OCI-LY7 (cell line): ENCODE results near the gene CAMK4. TPM values are rescaled to one million over a fixed set of nuclear protein-coding genes. Genes with fewer than 3 reads are reported as not detected.

Experiments
- BruUV-seq: library from RNA; stranded (reverse); fragments of 400-500 nt; replicated peaks from 2 replicates; lab custom pipeline; 2021; lab: Mats Ljungman, UMichigan
- CTCF ChIA-PET: fragments of 300-600 bp; sonication (Branson Sonifier 250); formaldehyde crosslinking; loops from one replicate; lab custom pipeline; 2022; ENCODE audit warnings: antibody characterized with exemption; ENCODE audit not compliant: unreplicated experiment; lab: Charles Lee
- POLR2A ChIA-PET: fragments of 300-600 bp; sonication (Branson Sonifier 250); formaldehyde crosslinking; loops from one replicate; lab custom pipeline; 2022; ENCODE audit warnings: antibody characterized with exemption; lab: Charles Lee
- DNase-seq: peaks from one replicate; pipeline ENCODE4 v3.0.0-alpha.2; 2015; ENCODE audit warnings: low spot score
- H2AFZ ChIP-seq: fragments of 200-600 bp; sonication (generic), shearing (Covaris generic); 2 replicates; pipeline ENCODE4 v1.6.1; 2014; ENCODE audit warnings: mild to moderate bottlenecking, antibody characterized with exemption, low read length, moderate library complexity
- H3K27ac ChIP-seq: fragments of 200-600 bp; sonication (generic); 2 replicates; pipeline ENCODE4 v1.5.1; 2014; ENCODE audit warnings: mixed run types, low read depth, mild to moderate bottlenecking, moderate library complexity, low read length, inconsistent platforms; ENCODE audit not compliant: poor library complexity, severe bottlenecking
- H3K36me3 ChIP-seq: fragments of 200-600 bp; sonication (generic); 2 replicates; pipeline ENCODE4 v1.6.1; 2014; ENCODE audit warnings: mild to moderate bottlenecking, antibody characterized with exemption, low read length, moderate library complexity, mixed read lengths; ENCODE audit not compliant: insufficient read depth
- H3K4me1 ChIP-seq: fragments of 200-600 bp; sonication (generic); 2 replicates; pipeline ENCODE4 v1.5.1; 2014; ENCODE audit warnings: mild to moderate bottlenecking, low read length; ENCODE audit not compliant: insufficient read depth, poor library complexity, severe bottlenecking
- H3K4me2 ChIP-seq: fragments of 200-600 bp; sonication (generic); 2 replicates; pipeline ENCODE4 v1.6.1; 2014; ENCODE audit warnings: mild to moderate bottlenecking, low read length
- H3K4me3 ChIP-seq: fragments of 200-600 bp; sonication (generic); 2 replicates; pipeline ENCODE4 v1.5.1; 2014; ENCODE audit warnings: mild to moderate bottlenecking, low read depth, low read length; ENCODE audit not compliant: poor library complexity, severe bottlenecking
- H3K79me2 ChIP-seq: fragments of 200-600 bp; sonication (generic); 2 replicates; pipeline ENCODE4 v1.6.1; 2016; ENCODE audit warnings: low read depth, mild to moderate bottlenecking, low read length, moderate library complexity, mixed read lengths; ENCODE audit not compliant: insufficient read depth
- H3K9me2 ChIP-seq: fragments of 200-600 bp; sonication (generic); 2 replicates; pipeline ENCODE4 v1.6.1; 2016; ENCODE audit warnings: mild to moderate bottlenecking, low read length, mixed read lengths; ENCODE audit not compliant: insufficient read depth
- H3K9me3 ChIP-seq: fragments of 200-600 bp; sonication (generic); 2 replicates; pipeline ENCODE4 v1.6.1; 2014; ENCODE audit warnings: mild to moderate bottlenecking, mixed run types, low read length, mixed read lengths
- H4K20me1 ChIP-seq: fragments of 200-600 bp; sonication (generic); 2 replicates; pipeline ENCODE4 v1.6.1; 2014; ENCODE audit warnings: mild to moderate bottlenecking, antibody characterized with exemption, low read length, moderate library complexity, mixed read lengths; ENCODE audit not compliant: insufficient read depth
- EZH2phosphoT487 ChIP-seq: fragments of 200-600 bp; sonication (generic); IDR thresholded peaks from 2 replicates; pipeline ENCODE4 v1.6.1; 2018; ENCODE audit warnings: low read depth, borderline replicate concordance, mild to moderate bottlenecking, mixed run types, antibody characterized with exemption, low read length, moderate library complexity, mixed read lengths
- intact Hi-C: fragments of 100-400 bp; cut with micrococcal nuclease; formaldehyde crosslinking; loops from one replicate; pipeline ENCODE4 v1.10.0; 2022; ENCODE audit not compliant: unreplicated experiment
- total RNA-seq, 2 experiments: library from RNA; depleted of rRNA in 1 of 2; stranded (reverse); fragments of >200 nt in 1 of 2; shearing (Covaris generic) in 1 of 2; gene quantifications; 2 replicates each; pipeline ENCODE4 v1.2.3, GENCODE V29; 2014 to 2022
- TF ChIP-seq, protein P1 (sequence below): fragments of 200-600 bp; sonication (generic); conservative IDR thresholded peaks from 2 replicates; pipeline ENCODE4 v1.5.1; 2014; ENCODE audit warnings: mild to moderate bottlenecking, antibody characterized with exemption, low read length, moderate library complexity, mixed read lengths

CAMK4 gene
- total RNA-seq, 2 experiments from 2014 or later, result 25.4 to 40.2 TPM

- Histone ChIP-seq H3K36me3 (no peaks in the 10 kb centered on the region), H2AFZ (no peak overlapping the region), H3K4me1 (peaks cover 73% of the 10 kb centered on the region), H3K9me3 (no peaks in the 10 kb centered on the region), H3K9me2 (no peaks in the 10 kb centered on the region), H3K27ac (no peak overlapping the region), H3K4me2 (peak overlapping the region; percentile 14; the same call in 1 of the 2 replicates), H4K20me1 (no peaks in the 10 kb centered on the region), H3K79me2 (peaks cover 63% of the 10 kb centered on the region; the same call in 1 of the 2 replicates), H3K4me3 (no peak overlapping the region)
- no TSS peak for BruUV-seq
- ChIA-PET POLR2A (interaction anchor here (1.2 to 1.3 kb wide), 2 partner anchors 9 to 21 kb away, joined by 4 read pairs; no protein-coding TSS in a partner anchor), CTCF (no interaction called here)
- TF ChIP-seq, protein P1, sequence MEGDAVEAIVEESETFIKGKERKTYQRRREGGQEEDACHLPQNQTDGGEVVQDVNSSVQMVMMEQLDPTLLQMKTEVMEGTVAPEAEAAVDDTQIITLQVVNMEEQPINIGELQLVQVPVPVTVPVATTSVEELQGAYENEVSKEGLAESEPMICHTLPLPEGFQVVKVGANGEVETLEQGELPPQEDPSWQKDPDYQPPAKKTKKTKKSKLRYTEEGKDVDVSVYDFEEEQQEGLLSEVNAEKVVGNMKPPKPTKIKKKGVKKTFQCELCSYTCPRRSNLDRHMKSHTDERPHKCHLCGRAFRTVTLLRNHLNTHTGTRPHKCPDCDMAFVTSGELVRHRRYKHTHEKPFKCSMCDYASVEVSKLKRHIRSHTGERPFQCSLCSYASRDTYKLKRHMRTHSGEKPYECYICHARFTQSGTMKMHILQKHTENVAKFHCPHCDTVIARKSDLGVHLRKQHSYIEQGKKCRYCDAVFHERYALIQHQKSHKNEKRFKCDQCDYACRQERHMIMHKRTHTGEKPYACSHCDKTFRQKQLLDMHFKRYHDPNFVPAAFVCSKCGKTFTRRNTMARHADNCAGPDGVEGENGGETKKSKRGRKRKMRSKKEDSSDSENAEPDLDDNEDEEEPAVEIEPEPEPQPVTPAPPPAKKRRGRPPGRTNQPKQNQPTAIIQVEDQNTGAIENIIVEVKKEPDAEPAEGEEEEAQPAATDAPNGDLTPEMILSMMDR, result no peak
- TF ChIP-seq EZH2phosphoT487, result no peak
- intact Hi-C loops, result no loop called here
- DNase-seq, result no peak
Observed at GRCh38 chr5:111232311-111233051, 8.3 kb downstream of the CAMK4 start.

DNA sequence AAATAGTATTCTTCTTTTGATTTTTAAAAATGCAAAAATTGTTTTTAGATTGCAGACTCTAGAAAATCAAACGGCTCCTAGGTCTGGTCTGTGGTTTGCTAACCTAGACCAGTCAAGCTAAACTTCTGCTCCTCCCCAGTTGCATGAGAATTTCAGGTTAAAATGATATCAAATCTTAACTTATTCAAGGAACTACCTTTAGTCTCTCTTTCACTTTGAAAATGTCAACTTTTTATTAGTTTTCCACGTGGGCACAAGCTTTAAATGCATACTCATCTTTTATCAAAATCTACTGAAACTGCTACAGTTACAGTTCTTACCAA, 8.8 kb downstream of the CAMK4 start:
- Histone ChIP-seq H3K4me3 (no peak overlapping the region), H3K4me1 (peaks cover 70% of the 10 kb centered on the region), H3K79me2 (peaks cover 57% of the 10 kb centered on the region; the same call in 1 of the 2 replicates), H4K20me1 (no peaks in the 10 kb centered on the region), H3K4me2 (peak overlapping the region; percentile 14; the same call in 1 of the 2 replicates), H3K9me2 (no peaks in the 10 kb centered on the region), H2AFZ (no peak overlapping the region), H3K27ac (no peak overlapping the region), H3K9me3 (no peaks in the 10 kb centered on the region), H3K36me3 (no peaks in the 10 kb centered on the region)
- intact Hi-C loops, result no loop called here
- no TSS peak for BruUV-seq
- TF ChIP-seq, protein P1, result no peak
- TF ChIP-seq EZH2phosphoT487, result no peak
- CTCF ChIA-PET, result no interaction called here
- POLR2A ChIA-PET, result interaction anchor here (1.2 to 1.3 kb wide), 2 partner anchors 10 to 20 kb away, joined by 4 read pairs; no protein-coding TSS in a partner anchor
- no peak for DNase-seq

GRCh38 chr5:111234125-111234524, 9.9 kb downstream of the CAMK4 start:
- H3K4me1 ChIP-seq, result peaks cover 59% of the 10 kb centered on the region
- DNase-seq, result peak; percentile 37
- peak overlapping the region; percentile 43; the same call in 1 of the 2 replicates for H3K4me2 ChIP-seq
- ChIA-PET CTCF (no interaction called here), POLR2A (interaction anchor here (1.2 to 4.3 kb wide), 3 partner anchors 10 to 20 kb away, joined by 4 to 18 read pairs (median 9); partner anchors contain the start of gene CAMK4)
- TF ChIP-seq EZH2phosphoT487, result no peak
- TF ChIP-seq, protein P1, result no peak
- no peak overlapping the region for H2AFZ ChIP-seq
- H3K9me2 ChIP-seq, result no peaks in the 10 kb centered on the region
- no peaks in the 10 kb centered on the region for H3K9me3 ChIP-seq
- intact Hi-C loops, result no loop called here
- no peak overlapping the region for H3K4me3 ChIP-seq
- BruUV-seq, result no TSS peak
- no peaks in the 10 kb centered on the region for H3K36me3 ChIP-seq
- peaks cover 46% of the 10 kb centered on the region; the same call in 1 of the 2 replicates for H3K79me2 ChIP-seq
- no peak overlapping the region for H3K27ac ChIP-seq
- H4K20me1 ChIP-seq, result peaks cover under 1% of the 10 kb centered on the region; the same call in 1 of the 2 replicates
